Astrocyte of the spinal cord (primary cell): ENCODE data around the gene SLC38A10.

ENCODE experiments used
- DNase-seq: peaks from one replicate; pipeline ENCODE4 v3.0.0; 2011; ENCODE audit warnings: low read depth, low spot score
- H3K4me3 ChIP-seq: 2 replicates; pipeline ENCODE4 v1.5.1; 2011; ENCODE audit warnings: low read depth, mild to moderate bottlenecking, low read length, moderate library complexity
- in situ Hi-C: cut with HindIII; loops from 2 replicates; pipeline ENCODE4 v1.10.0; 2017; ENCODE audit warnings: low sequenced_read_pairs
- TF ChIP-seq, protein P1 (sequence below): IDR thresholded peaks from 2 replicates; pipeline ENCODE4 v1.5.1; 2012; ENCODE audit warnings: low read depth, mild to moderate bottlenecking, low read length, inconsistent platforms

The SLC38A10 gene

DNA sequence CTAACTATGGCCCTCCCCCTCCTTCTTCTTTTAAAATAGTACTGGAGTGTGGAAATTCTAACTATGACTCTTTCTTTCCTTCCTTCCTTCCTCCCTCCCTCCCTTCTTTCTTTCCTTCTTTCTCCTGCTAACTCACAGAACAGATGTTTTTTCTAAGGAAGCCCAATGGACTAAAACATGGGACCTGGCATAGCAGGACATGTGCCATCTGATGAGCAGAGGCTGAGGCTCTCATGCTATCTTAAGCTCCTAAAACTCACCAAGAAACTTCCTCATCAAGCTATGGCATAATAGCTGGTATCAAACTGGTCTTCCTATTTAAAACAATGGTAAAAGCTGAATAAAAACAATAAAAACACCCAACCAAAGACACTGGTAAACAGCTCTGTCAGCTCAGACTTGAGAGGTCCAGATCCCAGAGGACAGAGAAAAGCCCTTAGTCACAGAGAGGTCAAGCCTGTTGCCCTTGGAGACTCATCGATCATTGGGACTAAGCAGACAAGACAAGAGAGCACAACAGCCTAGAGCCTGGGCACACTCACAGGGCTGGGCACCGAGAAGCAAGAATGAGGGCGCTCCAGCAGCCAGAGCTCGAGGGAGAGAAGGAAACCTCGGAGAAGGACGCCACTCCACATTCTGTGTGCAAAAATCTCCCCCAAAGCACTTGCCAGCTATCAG lies 27.6 kb downstream of the SLC38A10 start:
- in situ Hi-C loops = no loop called here
- no peak overlapping the region for H3K4me3 ChIP-seq
- DNase-seq = no peak
- TF ChIP-seq, protein P1, sequence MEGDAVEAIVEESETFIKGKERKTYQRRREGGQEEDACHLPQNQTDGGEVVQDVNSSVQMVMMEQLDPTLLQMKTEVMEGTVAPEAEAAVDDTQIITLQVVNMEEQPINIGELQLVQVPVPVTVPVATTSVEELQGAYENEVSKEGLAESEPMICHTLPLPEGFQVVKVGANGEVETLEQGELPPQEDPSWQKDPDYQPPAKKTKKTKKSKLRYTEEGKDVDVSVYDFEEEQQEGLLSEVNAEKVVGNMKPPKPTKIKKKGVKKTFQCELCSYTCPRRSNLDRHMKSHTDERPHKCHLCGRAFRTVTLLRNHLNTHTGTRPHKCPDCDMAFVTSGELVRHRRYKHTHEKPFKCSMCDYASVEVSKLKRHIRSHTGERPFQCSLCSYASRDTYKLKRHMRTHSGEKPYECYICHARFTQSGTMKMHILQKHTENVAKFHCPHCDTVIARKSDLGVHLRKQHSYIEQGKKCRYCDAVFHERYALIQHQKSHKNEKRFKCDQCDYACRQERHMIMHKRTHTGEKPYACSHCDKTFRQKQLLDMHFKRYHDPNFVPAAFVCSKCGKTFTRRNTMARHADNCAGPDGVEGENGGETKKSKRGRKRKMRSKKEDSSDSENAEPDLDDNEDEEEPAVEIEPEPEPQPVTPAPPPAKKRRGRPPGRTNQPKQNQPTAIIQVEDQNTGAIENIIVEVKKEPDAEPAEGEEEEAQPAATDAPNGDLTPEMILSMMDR = no peak

DNA sequence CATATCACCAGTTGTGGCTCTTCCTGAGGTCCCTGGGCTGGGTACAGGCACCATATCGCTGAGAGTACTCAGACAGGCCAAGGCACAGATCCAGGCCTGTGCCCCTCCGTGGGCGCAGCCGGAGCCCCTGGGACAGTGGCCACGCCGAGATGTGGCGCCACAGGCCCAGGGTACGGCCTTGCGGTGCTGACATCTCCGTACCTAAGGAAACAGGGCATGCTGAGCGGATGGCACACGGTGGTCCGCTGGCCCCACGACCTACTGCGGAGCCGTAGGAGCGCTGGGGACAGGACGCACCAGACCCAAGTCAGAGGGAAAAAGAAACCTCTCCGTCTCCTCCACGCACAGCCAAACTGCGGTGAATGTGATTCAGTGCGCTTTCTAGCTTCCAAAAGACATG lies 29.5 kb downstream of the SLC38A10 start:
- H3K4me3 ChIP-seq = no peak overlapping the region
- no peak for DNase-seq
- in situ Hi-C loops = no loop called here
- TF ChIP-seq, protein P1 = no peak

DNA sequence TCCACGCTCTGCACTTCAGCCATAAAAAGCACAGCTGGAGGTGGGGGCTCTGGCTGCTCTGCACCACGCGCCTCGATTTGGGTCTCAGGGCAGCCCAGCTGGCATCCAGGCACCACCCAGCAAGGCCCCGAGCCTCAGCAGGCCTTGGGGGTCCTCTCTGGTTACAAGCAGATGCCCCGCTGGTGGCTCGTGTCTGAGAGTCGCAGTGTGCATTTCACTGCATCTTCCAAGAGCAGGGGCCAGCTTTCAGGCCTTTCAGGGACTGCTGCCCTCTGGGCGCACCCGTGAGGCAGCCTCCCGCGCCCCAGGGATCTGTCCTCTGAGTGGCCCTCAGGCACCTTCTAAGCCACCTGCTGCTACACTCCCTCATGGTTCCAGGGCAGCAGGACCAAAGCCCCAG lies 30.5 kb downstream of the SLC38A10 start:
- DNase-seq = no peak
- in situ Hi-C loops = no loop called here
- TF ChIP-seq, protein P1 = no peak
- no peak overlapping the region for H3K4me3 ChIP-seq

DNA sequence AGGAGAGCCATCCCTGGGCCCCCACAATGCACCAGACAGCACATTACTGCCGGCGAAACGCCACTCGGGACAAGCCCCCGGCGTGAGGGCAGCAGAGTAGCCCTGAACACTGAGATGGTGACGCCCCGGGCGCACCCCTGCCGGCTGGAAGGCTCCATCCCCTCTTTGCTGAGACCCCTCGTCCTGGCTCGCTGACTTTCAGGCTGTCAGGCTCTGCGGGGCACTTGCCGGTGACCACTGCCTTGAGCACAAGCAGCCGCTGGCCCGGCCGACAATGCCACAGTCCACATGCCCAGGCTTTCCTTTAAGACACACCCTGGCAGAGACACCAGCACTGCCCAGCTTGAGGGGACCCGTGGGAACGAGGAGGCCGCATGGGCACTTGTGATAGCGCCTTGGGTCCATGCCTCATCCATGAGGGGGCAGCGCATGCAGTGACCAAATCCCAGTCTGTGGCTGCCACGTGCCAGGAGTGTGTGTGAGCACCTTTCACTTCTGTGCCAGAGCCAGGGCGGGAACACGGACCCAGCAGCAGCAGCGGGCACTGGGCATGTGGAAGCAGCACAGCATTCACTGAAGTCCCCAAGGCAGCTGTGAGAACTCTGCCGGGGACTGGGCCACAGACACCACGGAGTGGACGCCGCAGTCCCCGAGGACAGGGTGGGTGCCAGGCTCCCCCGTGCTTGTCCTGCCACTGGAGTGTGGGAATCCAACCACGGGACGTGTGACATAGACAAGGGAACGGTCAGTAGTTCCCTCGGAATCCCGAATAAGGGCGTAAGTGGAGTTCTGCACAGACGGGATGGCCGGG lies 31.5 kb downstream of the SLC38A10 start:
- TF ChIP-seq, protein P1 = no peak
- H3K4me3 ChIP-seq = no peak overlapping the region
- in situ Hi-C loops = no loop called here
- DNase-seq = no peak

DNA sequence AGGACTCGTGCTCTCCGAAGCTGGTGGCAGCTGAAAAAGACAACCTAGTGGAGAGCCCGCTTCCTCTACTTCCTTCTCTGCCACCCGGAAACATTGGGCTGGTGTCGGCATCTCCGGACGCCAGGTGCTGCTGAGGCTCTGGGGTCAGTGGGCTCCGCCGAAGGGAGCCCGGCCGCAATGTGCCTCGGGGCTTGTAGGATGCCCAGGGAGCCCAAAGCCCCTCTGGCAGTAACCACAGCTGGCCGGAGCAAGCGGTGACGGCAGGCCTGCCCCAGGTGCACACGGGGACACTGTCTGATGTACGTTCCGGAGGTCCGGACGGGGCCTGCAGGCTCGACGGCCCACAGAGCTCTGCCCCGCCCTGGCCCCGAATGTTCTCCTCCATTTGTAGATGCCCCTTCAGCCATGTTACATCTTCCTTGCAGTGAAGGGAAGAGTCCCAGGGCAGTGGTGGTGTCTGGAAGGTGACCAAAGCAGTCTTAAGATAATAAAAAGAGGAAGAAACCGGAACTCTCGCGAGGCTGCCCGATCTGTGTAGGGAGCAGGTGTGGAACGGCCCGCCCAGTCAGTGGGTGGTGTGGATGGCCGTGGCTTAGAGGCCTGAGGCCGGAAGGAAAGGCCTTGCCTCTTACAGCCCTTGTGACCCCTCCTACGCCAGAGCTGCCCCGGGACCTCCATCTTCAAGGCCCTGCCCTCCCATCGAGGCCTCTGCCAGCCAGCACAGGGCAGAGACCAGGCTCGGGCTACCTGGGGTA lies 33.3 kb downstream of the SLC38A10 start:
- TF ChIP-seq, protein P1 = no peak
- no peak for DNase-seq
- in situ Hi-C loops = no loop called here
- no peak overlapping the region for H3K4me3 ChIP-seq

DNA sequence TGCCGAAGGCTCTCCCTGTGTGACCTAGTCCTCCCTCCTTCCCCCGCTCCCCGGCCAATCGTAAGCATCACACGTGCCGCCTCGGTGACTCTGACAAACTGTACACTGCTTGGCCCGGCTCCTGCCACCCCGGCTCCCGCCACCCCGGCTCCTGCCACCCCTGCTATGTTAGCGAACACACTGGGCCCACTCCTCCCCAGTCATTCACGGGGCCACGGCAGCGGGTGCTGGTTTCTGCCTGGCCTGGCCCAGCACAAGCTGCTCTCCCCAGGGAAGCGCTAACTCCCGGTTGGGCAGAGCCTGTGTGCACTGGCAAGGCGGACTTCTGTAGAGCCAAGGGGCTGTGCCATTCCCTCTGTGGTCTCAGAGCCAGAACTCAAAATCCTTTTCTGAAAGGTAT lies 34.0 kb downstream of the SLC38A10 start:
- in situ Hi-C loops = no loop called here
- DNase-seq = no peak
- TF ChIP-seq, protein P1 = no peak
- H3K4me3 ChIP-seq = no peak overlapping the region
